Stomach smooth muscle (tissue), 2 donors: ENCODE data around the gene STRA8.

Experiments used
- H3K27ac ChIP-seq: one replicate; pipeline ENCODE4 v1.7.0; 2013; ENCODE audit warnings: mild to moderate bottlenecking, low read length, inconsistent platforms
- H3K27me3 ChIP-seq, 2 donors: one replicate each; pipeline ENCODE4 v1.7.0; 2013; ENCODE audit warnings: low read length in 2 of 2; ENCODE audit not compliant: insufficient read depth in 2 of 2, control insufficient read depth in 1 of 2
- H3K36me3 ChIP-seq, 2 donors: one replicate each; pipeline ENCODE4 v1.7.0; 2013; ENCODE audit warnings: low read length in 2 of 2; ENCODE audit not compliant: control insufficient read depth in 2 of 2, insufficient read depth in 2 of 2
- H3K4me1 ChIP-seq: one replicate; pipeline ENCODE4 v1.7.0; 2013; ENCODE audit warnings: low read length; ENCODE audit not compliant: control insufficient read depth, insufficient read depth
- H3K4me3 ChIP-seq, 2 donors: one replicate each; pipeline ENCODE4 v1.7.0; 2013; ENCODE audit warnings: low read length in 2 of 2
- H3K9ac ChIP-seq, 2 donors: one replicate each; pipeline ENCODE4 v1.7.0; 2013; ENCODE audit warnings: low read length in 2 of 2, mild to moderate bottlenecking in 1 of 2
- H3K9me3 ChIP-seq, 2 donors: one replicate each; pipeline ENCODE4 v1.7.0; 2013; ENCODE audit warnings: low read length in 2 of 2; ENCODE audit not compliant: control insufficient read depth in 2 of 2
- donor health status: healthy.
- donor health status: Pancreatic carcinoma.

The STRA8 gene

DNA sequence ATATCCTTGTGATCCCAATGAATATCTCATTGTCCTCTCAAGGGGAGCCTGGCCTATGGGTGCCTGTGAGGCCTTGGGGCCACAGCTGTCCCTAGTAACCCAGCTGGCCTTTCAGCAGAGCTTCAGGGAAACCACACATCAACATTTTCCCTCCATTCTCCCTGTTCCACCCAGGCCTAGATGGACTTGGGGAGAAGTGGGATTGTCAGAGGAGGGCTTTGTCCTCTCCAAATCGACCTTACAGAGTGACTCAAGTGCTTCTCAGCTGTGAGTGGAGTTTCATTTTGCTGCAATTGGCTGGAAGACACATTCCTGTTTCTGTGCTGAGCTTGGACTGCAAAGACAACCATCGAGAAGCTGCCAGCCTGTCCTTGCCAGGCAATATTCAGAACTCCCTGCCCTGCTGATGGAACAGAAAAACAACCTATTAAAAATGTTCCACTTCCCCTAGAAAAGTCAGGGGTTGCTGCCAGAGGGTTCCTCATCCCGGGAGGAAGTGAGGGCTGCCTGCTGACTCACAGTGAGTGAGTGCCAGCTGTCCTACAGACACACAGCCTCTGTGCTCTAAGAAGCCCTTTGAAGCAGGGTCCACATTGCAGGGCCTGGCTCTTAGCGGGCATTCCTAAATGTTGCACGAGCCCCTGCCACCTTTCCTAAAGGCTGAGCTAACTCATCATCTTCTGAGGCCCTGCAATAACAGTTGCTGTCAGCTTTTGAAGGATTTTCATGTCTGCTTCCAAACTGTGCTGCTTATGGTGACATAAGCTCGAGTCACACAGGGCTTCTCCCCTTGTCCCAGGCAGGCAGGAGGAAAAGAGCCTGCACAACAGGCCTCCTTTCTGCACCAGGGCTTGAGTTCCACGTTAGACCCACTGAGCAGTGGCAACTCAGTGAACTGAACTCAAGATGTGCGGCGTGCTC lies 20.5 kb downstream of the STRA8 start:
- Histone ChIP-seq H3K27ac (peak overlapping the region; percentile 86), H3K9ac (peak overlapping the region; percentile 41 to 69), H3K27me3 (no peaks in the 10 kb centered on the region), H3K4me1 (peaks cover 19% of the 10 kb centered on the region), H3K4me3 (peak overlapping the region in 1 of 2 donors; percentile 49), H3K9me3 (no peaks in the 10 kb centered on the region), H3K36me3 (no peaks in the 10 kb centered on the region)

DNA sequence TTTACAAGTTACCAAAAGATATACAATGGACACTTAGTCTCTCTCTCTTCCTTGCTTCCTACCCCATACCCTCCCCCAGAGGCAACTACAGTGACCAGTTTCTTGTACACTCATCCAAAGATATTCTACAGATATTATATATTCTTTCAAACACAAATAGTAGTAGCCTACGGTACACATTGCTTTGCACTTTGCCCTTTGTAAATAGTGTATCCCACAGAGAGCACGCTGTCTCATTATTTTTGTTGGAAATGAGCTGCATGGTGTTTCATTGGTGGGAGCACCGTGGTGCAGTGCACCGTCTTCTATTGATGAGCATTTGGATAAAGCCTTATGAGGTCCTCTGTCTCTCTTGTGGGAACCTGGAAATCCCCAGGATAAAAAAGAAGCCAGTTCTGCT lies 24.2 kb downstream of the STRA8 start:
- peaks cover 26% of the 10 kb centered on the region for H3K4me1 ChIP-seq
- no peak overlapping the region for H3K9ac ChIP-seq
- H3K9me3 ChIP-seq = no peaks in the 10 kb centered on the region
- H3K27me3 ChIP-seq = no peaks in the 10 kb centered on the region
- no peak overlapping the region for H3K4me3 ChIP-seq
- H3K27ac ChIP-seq = no peak overlapping the region
- H3K36me3 ChIP-seq = no peaks in the 10 kb centered on the region

DNA sequence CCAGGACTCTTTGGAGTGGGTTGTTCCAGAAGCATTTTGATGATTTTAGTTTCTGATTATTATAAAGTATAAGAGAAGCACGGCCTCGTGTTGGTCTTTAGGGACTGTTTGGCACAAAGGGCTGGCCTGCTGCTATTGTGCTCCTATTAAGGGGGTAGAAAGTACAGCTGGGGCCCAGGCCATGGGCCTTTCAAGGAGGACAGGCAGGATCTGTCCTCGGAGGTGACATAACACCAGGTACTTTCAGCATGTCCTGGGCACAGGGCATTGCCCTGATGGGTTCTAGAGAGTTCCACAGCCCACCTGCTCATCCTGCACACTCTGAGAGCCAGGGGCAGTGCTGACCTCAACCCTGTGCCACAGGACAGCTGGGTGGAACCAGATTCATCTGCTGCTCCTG lies 24.9 kb downstream of the STRA8 start:
- Histone ChIP-seq H3K9me3 (no peaks in the 10 kb centered on the region), H3K27me3 (no peaks in the 10 kb centered on the region), H3K27ac (no peak overlapping the region), H3K4me1 (peaks cover 23% of the 10 kb centered on the region), H3K4me3 (no peak overlapping the region), H3K9ac (no peak overlapping the region), H3K36me3 (no peaks in the 10 kb centered on the region)

DNA sequence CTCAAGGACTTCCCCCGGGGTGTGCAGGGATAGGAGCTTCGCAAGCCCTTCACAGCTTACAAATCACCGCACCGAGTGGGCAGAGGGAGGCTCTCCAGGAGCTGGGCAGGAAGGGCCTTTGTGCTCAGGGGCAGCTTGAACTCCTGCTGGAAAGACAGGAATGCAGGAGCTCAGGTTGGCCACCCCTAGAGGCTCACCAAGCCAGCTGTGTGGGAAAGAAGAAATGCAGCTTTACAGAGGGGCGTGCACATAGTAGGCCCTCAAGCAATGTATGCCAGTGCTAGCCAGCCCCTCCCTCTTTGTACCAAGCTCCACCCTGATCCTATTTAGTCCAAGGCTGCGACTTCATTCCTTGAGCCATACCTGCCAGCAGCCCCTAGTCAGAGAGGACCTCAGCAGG lies 26.1 kb downstream of the STRA8 start:
- Histone ChIP-seq H3K36me3 (no peaks in the 10 kb centered on the region), H3K4me3 (no peak overlapping the region), H3K4me1 (peaks cover 12% of the 10 kb centered on the region), H3K9ac (no peak overlapping the region), H3K27ac (no peak overlapping the region), H3K9me3 (no peaks in the 10 kb centered on the region), H3K27me3 (no peaks in the 10 kb centered on the region)

DNA sequence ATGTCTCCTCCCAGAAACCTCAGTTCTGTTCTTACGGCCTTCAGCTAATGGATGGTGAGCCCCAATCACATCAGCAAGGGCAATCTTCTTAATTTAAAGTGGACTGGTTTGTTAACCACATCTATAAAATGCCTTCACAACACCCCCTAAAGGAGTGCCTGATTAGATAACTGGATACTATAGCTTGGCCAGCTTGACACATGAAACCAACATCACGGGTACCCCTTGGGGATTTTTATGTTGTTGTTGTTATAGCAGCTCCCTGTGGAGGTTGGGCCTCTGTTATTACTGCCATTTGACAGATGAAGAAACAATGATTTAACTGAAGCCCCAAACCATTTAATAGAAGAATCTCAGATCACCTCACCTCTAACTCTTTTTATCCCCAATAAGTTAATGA lies 26.8 kb downstream of the STRA8 start:
- Histone ChIP-seq H3K9ac (no peak overlapping the region), H3K36me3 (no peaks in the 10 kb centered on the region), H3K4me1 (peaks cover 7% of the 10 kb centered on the region), H3K27ac (no peak overlapping the region), H3K9me3 (peaks cover 0 to 2% of the 10 kb centered on the region in 2 donors), H3K27me3 (no peaks in the 10 kb centered on the region), H3K4me3 (no peak overlapping the region)

DNA sequence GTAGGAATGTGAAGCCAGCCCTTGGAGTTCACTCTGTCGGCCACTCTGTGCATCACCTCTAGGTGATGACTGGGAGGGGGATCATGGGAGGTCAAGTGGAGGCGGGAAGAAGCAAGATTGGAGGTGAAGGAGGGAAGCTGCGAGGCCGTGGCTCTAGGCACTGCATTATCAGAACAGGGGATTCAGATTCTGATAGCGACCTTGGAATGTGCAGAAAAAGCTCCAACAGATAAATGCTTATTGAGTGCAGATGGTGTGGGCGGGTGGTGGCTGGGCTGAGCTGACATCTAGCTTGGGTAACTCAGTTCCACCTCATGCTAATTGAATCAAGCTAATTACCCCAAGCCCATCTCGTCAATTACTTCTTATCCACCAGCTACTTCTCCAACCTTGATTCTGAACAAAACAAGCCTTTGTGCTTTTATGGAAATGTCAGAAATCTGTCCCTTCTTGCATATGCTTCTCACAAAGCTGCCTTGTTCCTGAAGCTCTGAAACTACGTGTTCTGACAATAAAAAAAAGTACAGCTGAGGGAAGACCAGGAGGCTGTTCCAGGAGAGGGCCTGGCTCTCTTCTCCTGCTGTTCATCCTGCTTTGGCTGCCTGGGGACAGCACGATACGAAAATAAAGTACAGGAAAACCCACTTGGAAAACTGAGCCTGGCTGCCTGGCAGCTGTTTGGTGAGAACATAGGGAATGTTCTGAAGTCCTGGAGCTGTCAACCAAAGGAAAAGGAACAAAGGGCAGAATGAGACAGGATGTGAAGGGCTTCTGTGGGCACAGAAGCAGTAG lies 27.5 kb downstream of the STRA8 start:
- H3K9me3 ChIP-seq = peaks cover 0 to 7% of the 10 kb centered on the region in 2 donors
- H3K36me3 ChIP-seq = no peaks in the 10 kb centered on the region
- peaks cover 7% of the 10 kb centered on the region for H3K4me1 ChIP-seq
- peak overlapping the region; percentile 31 for H3K27ac ChIP-seq
- no peaks in the 10 kb centered on the region for H3K27me3 ChIP-seq
- H3K4me3 ChIP-seq = no peak overlapping the region
- H3K9ac ChIP-seq = no peak overlapping the region

DNA sequence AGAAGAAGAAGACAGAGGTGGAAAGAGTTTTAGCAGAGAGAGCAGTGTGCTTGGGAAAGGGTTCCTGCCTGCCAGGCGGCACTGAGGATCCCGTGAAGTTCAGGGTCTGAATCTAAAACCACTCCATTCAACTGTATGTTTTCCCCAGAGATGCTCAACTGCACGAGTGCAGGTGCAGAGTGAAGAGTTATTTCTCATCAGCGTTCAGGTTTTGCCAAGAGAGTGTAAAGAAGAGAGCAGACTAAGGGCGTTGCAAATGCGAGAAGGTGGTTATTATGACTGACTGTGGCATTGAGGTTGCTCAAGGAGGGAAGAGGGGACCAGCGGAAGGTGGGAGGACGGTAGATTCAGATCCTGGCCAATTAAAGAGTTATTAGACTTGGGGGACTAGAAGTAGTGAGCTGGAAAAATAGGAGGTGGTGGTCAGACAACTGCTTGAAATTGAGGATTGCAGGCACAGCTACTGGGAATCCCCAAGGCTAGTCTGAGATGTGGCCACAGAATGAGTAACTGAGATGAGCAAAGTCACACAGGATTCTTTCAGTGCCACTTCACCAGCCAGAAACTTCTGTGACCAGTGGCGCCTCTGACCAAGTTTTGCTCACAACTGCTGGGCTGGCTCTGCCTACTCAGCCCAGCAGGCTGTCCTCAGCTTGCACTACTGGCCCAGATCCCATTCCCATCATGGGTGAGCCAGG lies 29.1 kb downstream of the STRA8 start:
- Histone ChIP-seq H3K9ac (no peak overlapping the region), H3K4me1 (peaks cover 7% of the 10 kb centered on the region), H3K36me3 (no peaks in the 10 kb centered on the region), H3K4me3 (no peak overlapping the region), H3K9me3 (peaks cover 2 to 7% of the 10 kb centered on the region in 2 donors), H3K27ac (no peak overlapping the region), H3K27me3 (no peaks in the 10 kb centered on the region)

DNA sequence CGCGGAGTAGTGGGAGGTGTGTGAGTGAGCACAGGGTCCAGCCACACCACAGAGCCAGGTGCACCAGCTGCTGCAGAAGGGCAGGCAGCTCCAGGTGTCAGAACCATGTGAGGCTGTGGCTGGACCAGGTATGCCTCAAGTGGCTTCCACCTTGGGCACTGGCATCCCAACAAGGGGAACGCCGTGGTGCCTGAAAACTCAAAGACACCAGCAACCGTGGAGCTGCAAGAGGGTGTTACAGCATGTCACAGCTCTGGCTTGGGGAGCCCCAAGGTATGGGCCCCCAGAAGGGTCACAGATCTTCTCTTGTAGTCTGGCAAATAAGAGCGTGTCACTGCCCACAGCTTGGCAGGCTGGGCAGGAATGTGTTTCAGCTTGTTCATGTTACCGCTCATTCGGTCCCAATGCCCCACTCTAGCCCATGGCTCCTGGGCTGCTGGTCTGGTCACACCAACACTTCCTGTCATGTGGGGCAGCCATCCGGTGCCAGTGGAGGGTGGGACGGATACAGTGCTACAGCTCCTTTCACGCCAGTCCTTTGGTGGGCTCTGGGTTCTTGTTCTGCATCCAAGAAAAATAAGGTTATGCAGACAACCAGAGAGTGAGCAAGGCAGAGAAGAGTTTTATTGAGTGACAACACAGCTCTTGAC lies 29.8 kb downstream of the STRA8 start:
- no peak overlapping the region for H3K9ac ChIP-seq
- H3K36me3 ChIP-seq = no peaks in the 10 kb centered on the region
- no peak overlapping the region for H3K4me3 ChIP-seq
- no peak overlapping the region for H3K27ac ChIP-seq
- peaks cover 7% of the 10 kb centered on the region for H3K4me1 ChIP-seq
- no peaks in the 10 kb centered on the region for H3K27me3 ChIP-seq
- peaks cover 2 to 7% of the 10 kb centered on the region in 2 donors for H3K9me3 ChIP-seq

DNA sequence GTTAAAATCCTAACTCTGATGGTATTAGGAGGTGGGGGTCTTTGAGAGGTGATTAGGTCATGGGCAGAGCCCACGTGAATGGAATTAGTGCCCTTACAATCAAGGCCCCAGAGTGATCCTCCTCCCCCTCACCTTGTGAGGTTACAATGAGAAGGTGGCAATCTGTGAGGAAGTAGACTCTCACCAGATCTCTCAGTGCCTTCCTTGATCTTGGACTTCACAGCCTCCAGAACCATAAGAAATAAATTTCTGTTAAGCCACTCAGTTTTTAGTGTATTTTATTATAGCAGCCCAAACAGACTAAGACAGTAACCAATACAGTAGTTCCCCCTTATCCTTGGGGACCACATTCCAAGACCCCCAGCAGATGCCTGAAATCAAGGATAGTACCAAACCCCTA lies 32.0 kb downstream of the STRA8 start:
- Histone ChIP-seq H3K27ac (no peak overlapping the region), H3K4me3 (no peak overlapping the region), H3K27me3 (no peaks in the 10 kb centered on the region)

DNA sequence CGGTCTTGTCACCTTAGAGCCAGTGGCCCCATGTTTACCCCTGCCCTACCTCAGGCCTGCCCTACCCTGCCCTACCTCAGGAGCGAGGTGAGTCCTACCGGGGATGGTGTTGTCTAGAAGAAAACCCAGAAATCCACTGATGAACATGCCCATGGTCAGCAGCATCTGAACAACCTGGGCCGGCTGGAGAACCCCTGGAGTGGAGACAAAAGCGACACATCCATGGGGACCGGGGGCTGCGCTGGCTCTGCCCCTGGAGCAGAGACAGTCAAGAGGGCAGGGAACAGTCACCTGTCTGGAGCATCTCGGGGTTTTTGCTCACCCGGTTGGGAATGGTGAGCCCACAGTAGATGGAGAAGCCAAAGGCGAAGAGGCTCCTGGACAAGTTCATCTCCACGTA lies 36.3 kb downstream of the STRA8 start:
- peaks cover 2 to 7% of the 10 kb centered on the region in 2 donors for H3K9me3 ChIP-seq
- H3K27me3 ChIP-seq = no peaks in the 10 kb centered on the region
- H3K9ac ChIP-seq = no peak overlapping the region
- no peaks in the 10 kb centered on the region for H3K36me3 ChIP-seq
- no peak overlapping the region for H3K4me3 ChIP-seq
- H3K4me1 ChIP-seq = no peaks in the 10 kb centered on the region
- H3K27ac ChIP-seq = no peak overlapping the region

More for the DNA sequence above, 32.0 kb downstream of the STRA8 start:
- Histone ChIP-seq H3K9me3 (peaks cover 2 to 7% of the 10 kb centered on the region in 2 donors), H3K36me3 (no peaks in the 10 kb centered on the region), H3K4me1 (no peaks in the 10 kb centered on the region), H3K9ac (no peak overlapping the region)
